Measurements from ENCODE around the gene GMCL1. TPM values are rescaled to one million over a fixed set of nuclear protein-coding genes. Genes with fewer than 3 reads are reported as not detected.

GMCL1 gene
- total and polyA plus RNA-seq, 2 experiments from 2014 or later: 27.0 to 27.3 TPM

DNA sequence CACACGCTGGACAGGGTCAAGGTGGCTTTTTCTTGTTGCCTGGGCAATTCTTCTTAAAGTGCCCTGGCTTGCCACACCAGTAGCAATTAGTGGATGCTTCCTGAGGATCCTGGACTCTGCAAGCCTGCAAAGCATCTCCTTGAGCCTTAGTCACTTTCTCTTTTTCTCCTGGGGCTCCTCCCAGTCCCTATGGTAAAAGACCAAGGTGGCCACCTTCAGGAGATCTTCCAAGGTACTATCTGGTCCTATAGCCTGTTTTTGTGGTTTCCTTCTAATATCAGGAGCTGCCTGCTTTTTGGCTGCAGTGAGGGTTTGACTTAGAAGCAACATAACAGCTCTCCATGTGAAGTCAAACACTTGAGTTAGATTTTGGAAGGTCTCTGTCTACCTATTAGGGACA, 33.3 kb upstream of the GMCL1 start:
- TF ChIP-seq STAT1 (IDR thresholded peaks at IDR 0.05; ENCODE audit: unreplicated experiment): no peak
- TF ChIP-seq, protein P1, sequence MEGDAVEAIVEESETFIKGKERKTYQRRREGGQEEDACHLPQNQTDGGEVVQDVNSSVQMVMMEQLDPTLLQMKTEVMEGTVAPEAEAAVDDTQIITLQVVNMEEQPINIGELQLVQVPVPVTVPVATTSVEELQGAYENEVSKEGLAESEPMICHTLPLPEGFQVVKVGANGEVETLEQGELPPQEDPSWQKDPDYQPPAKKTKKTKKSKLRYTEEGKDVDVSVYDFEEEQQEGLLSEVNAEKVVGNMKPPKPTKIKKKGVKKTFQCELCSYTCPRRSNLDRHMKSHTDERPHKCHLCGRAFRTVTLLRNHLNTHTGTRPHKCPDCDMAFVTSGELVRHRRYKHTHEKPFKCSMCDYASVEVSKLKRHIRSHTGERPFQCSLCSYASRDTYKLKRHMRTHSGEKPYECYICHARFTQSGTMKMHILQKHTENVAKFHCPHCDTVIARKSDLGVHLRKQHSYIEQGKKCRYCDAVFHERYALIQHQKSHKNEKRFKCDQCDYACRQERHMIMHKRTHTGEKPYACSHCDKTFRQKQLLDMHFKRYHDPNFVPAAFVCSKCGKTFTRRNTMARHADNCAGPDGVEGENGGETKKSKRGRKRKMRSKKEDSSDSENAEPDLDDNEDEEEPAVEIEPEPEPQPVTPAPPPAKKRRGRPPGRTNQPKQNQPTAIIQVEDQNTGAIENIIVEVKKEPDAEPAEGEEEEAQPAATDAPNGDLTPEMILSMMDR (conservative IDR thresholded peaks at IDR 0.05; ENCODE audit: low read depth in 2 of 2): no peak
- no peak for TF ChIP-seq NANOG (IDR thresholded peaks at IDR 0.05; ENCODE audit: borderline replicate concordance)
- TF ChIP-seq CREB1 (CRISPR knock-in tag; IDR thresholded peaks at IDR 0.05; ENCODE audit: low read depth): no peak
- TF ChIP-seq, protein P2, sequence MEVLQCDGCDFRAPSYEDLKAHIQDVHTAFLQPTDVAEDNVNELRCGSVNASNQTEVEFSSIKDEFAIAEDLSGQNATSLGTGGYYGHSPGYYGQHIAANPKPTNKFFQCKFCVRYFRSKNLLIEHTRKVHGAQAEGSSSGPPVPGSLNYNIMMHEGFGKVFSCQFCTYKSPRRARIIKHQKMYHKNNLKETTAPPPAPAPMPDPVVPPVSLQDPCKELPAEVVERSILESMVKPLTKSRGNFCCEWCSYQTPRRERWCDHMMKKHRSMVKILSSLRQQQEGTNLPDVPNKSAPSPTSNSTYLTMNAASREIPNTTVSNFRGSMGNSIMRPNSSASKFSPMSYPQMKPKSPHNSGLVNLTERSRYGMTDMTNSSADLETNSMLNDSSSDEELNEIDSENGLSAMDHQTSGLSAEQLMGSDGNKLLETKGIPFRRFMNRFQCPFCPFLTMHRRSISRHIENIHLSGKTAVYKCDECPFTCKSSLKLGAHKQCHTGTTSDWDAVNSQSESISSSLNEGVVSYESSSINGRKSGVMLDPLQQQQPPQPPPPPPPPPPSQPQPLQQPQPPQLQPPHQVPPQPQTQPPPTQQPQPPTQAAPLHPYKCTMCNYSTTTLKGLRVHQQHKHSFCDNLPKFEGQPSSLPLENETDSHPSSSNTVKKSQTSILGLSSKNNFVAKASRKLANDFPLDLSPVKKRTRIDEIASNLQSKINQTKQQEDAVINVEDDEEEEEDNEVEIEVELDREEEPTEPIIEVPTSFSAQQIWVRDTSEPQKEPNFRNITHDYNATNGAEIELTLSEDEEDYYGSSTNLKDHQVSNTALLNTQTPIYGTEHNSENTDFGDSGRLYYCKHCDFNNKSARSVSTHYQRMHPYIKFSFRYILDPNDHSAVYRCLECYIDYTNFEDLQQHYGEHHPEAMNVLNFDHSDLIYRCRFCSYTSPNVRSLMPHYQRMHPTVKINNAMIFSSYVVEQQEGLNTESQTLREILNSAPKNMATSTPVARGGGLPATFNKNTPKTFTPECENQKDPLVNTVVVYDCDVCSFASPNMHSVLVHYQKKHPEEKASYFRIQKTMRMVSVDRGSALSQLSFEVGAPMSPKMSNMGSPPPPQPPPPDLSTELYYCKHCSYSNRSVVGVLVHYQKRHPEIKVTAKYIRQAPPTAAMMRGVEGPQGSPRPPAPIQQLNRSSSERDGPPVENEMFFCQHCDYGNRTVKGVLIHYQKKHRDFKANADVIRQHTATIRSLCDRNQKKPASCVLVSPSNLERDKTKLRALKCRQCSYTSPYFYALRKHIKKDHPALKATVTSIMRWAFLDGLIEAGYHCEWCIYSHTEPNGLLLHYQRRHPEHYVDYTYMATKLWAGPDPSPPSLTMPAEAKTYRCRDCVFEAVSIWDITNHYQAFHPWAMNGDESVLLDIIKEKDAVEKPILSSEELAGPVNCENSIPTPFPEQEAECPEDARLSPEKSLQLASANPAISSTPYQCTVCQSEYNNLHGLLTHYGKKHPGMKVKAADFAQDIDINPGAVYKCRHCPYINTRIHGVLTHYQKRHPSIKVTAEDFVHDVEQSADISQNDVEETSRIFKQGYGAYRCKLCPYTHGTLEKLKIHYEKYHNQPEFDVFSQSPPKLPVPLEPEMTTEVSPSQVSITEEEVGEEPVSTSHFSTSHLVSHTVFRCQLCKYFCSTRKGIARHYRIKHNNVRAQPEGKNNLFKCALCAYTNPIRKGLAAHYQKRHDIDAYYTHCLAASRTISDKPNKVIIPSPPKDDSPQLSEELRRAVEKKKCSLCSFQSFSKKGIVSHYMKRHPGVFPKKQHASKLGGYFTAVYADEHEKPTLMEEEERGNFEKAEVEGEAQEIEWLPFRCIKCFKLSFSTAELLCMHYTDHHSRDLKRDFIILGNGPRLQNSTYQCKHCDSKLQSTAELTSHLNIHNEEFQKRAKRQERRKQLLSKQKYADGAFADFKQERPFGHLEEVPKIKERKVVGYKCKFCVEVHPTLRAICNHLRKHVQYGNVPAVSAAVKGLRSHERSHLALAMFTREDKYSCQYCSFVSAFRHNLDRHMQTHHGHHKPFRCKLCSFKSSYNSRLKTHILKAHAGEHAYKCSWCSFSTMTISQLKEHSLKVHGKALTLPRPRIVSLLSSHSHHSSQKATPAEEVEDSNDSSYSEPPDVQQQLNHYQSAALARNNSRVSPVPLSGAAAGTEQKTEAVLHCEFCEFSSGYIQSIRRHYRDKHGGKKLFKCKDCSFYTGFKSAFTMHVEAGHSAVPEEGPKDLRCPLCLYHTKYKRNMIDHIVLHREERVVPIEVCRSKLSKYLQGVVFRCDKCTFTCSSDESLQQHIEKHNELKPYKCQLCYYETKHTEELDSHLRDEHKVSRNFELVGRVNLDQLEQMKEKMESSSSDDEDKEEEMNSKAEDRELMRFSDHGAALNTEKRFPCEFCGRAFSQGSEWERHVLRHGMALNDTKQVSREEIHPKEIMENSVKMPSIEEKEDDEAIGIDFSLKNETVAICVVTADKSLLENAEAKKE (CRISPR knock-in tag; IDR thresholded peaks at IDR 0.05): no peak
- TF ChIP-seq, protein P3, sequence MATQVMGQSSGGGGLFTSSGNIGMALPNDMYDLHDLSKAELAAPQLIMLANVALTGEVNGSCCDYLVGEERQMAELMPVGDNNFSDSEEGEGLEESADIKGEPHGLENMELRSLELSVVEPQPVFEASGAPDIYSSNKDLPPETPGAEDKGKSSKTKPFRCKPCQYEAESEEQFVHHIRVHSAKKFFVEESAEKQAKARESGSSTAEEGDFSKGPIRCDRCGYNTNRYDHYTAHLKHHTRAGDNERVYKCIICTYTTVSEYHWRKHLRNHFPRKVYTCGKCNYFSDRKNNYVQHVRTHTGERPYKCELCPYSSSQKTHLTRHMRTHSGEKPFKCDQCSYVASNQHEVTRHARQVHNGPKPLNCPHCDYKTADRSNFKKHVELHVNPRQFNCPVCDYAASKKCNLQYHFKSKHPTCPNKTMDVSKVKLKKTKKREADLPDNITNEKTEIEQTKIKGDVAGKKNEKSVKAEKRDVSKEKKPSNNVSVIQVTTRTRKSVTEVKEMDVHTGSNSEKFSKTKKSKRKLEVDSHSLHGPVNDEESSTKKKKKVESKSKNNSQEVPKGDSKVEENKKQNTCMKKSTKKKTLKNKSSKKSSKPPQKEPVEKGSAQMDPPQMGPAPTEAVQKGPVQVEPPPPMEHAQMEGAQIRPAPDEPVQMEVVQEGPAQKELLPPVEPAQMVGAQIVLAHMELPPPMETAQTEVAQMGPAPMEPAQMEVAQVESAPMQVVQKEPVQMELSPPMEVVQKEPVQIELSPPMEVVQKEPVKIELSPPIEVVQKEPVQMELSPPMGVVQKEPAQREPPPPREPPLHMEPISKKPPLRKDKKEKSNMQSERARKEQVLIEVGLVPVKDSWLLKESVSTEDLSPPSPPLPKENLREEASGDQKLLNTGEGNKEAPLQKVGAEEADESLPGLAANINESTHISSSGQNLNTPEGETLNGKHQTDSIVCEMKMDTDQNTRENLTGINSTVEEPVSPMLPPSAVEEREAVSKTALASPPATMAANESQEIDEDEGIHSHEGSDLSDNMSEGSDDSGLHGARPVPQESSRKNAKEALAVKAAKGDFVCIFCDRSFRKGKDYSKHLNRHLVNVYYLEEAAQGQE (IDR thresholded peaks at IDR 0.05; ENCODE audit: unreplicated experiment): no peak
- TF ChIP-seq, protein P4, sequence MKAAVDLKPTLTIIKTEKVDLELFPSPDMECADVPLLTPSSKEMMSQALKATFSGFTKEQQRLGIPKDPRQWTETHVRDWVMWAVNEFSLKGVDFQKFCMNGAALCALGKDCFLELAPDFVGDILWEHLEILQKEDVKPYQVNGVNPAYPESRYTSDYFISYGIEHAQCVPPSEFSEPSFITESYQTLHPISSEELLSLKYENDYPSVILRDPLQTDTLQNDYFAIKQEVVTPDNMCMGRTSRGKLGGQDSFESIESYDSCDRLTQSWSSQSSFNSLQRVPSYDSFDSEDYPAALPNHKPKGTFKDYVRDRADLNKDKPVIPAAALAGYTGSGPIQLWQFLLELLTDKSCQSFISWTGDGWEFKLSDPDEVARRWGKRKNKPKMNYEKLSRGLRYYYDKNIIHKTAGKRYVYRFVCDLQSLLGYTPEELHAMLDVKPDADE (IDR thresholded peaks at IDR 0.05): no peak
- TF ChIP-seq POLR2AphosphoS5 (IDR thresholded peaks at IDR 0.05; ENCODE audit: low read depth): no peak
- TF ChIP-seq ZNF114 (CRISPR knock-in tag; IDR thresholded peaks at IDR 0.05): no peak
- TF ChIP-seq JUNB (IDR thresholded peaks at IDR 0.05; ENCODE audit: unreplicated experiment): no peak
- no peak for TF ChIP-seq ZNF331 (CRISPR knock-in tag; IDR thresholded peaks at IDR 0.05; ENCODE audit: low read depth)
- TF ChIP-seq EZH2 (IDR thresholded peaks at IDR 0.05; ENCODE audit: low read depth, unreplicated experiment): no peak
- TF ChIP-seq EZH2phosphoT487 (IDR thresholded peaks at IDR 0.05; ENCODE audit: unreplicated experiment): no peak
- no peaks in the 10 kb centered on the region for H3F3A ChIP-seq (replicated peaks; ENCODE audit: low read depth)
- H3K79me2 ChIP-seq (replicated peaks; ENCODE audit: insufficient read depth): no peaks in the 10 kb centered on the region
- no peak overlapping the region for H2AFZ ChIP-seq
- H3K36me3 Mint-ChIP-seq (ENCODE audit: low read depth): peaks cover 4% of the 10 kb centered on the region; the same call in 1 of the 3 replicates
- peaks cover 4% of the 10 kb centered on the region; the same call in 1 of the 3 replicates for H3K9me3 Mint-ChIP-seq
- no peak overlapping the region for H3K4me3 ChIP-seq
- no peak overlapping the region for H3K27ac Mint-ChIP-seq
- H3K4me1 Mint-ChIP-seq: peaks cover 17% of the 10 kb centered on the region
- peaks cover 5% of the 10 kb centered on the region; the same call in 1 of the 2 replicates for H3K4me1 ChIP-seq (ENCODE audit: insufficient read depth)
- H3K27me3 ChIP-seq (ENCODE audit: insufficient read depth): no peaks in the 10 kb centered on the region
- no peaks in the 10 kb centered on the region for H3K9me2 ChIP-seq (ENCODE audit: insufficient read depth)
- DNase-seq (ENCODE audit: low spot score): no peak
- H3K4me3 Mint-ChIP-seq: no peak overlapping the region
- no peak for ATAC-seq
- no peak overlapping the region for H3K4me2 ChIP-seq
- H3K27ac ChIP-seq (ENCODE audit: low read depth): no peak overlapping the region
- no peaks in the 10 kb centered on the region for H3K36me3 ChIP-seq (ENCODE audit: insufficient read depth)
- peaks cover 4% of the 10 kb centered on the region for H3K27me3 Mint-ChIP-seq (ENCODE audit: insufficient read depth, low read depth, poor library complexity)
- H4K20me1 ChIP-seq (replicated peaks; ENCODE audit: insufficient read depth): no peaks in the 10 kb centered on the region

Measured in GM23338 (cell line).